Suprapubic skin (tissue), 4 donors: Measurements from ENCODE around the gene MAP2K5.

Source experiments
- CTCF ChIP-seq, 2 donors: fragments of 200-600 bp in 1 of 2; fragments of 450-650 bp in 1 of 2; sonication (generic) in 1 of 2; IDR thresholded peaks; one replicate each; pipeline ENCODE4 v1.5.1; 2016 to 2019; ENCODE audit warnings: antibody characterized with exemption in 2 of 2, mild to moderate bottlenecking in 1 of 2, moderate library complexity in 1 of 2
- POLR2A ChIP-seq, 2 donors: fragments of 450-650 bp; IDR thresholded peaks; one replicate each; pipeline ENCODE4 v1.6.1; 2017; ENCODE audit warnings: antibody characterized with exemption in 2 of 2, mild to moderate bottlenecking in 2 of 2, moderate library complexity in 2 of 2
- POLR2AphosphoS5 ChIP-seq, 3 donors: sonication (generic); formaldehyde crosslinking; IDR thresholded peaks; one replicate each; pipeline ENCODE4 v1.6.1; 2017; ENCODE audit warnings: antibody characterized with exemption in 3 of 3

- TF ChIP-seq CTCF (IDR thresholded peaks at IDR 0.05) (no peak), POLR2A (IDR thresholded peaks at IDR 0.05) (no peak), POLR2AphosphoS5 (IDR thresholded peaks at IDR 0.05) (no peak)
Observed at GRCh38 chr15:67820122-67820991, 277.9 kb downstream of the MAP2K5 start.
